ENCODE data around the gene PCDHB2.

DNA sequence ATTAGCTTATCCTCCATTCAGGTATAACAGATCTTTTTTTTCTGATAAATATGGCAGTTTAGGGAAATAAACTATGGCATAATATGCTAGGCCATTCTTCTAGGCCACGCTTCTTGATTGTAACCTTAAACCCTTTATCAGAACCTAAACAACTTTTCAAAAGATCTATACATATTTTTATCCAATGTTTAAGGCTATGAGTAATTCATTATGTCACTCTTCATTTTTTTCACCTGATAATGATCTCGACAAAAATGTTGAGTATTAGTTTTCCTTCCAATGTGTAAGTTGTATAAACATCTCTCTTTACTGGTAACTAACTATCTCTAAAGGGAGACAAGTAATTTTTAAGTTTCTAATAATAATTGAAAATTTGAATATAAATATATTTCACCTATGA is 24.8 kb downstream of the PCDHB2 start:
- TF ChIP-seq CTCF (IDR thresholded peaks at IDR 0.05; ENCODE audit: borderline replicate concordance, extremely low read depth, low read length, poor library complexity, severe bottlenecking) (no peak), EZH2 (IDR thresholded peaks at IDR 0.05; ENCODE audit: borderline replicate concordance, low read depth, low read length, severe bottlenecking) (no peak)

All from DND-41 (cell line).